ENCODE measurements around the gene KAT5.
A peak's percentile ranks its signal among the peaks of the same experiment; 100 is the strongest.
"Not testable (repeated sequence)": the region's sequence is repeated elsewhere in the genome, so short reads cannot be mapped to it uniquely, and the experiment has no call there.

Gene KAT5

DNA sequence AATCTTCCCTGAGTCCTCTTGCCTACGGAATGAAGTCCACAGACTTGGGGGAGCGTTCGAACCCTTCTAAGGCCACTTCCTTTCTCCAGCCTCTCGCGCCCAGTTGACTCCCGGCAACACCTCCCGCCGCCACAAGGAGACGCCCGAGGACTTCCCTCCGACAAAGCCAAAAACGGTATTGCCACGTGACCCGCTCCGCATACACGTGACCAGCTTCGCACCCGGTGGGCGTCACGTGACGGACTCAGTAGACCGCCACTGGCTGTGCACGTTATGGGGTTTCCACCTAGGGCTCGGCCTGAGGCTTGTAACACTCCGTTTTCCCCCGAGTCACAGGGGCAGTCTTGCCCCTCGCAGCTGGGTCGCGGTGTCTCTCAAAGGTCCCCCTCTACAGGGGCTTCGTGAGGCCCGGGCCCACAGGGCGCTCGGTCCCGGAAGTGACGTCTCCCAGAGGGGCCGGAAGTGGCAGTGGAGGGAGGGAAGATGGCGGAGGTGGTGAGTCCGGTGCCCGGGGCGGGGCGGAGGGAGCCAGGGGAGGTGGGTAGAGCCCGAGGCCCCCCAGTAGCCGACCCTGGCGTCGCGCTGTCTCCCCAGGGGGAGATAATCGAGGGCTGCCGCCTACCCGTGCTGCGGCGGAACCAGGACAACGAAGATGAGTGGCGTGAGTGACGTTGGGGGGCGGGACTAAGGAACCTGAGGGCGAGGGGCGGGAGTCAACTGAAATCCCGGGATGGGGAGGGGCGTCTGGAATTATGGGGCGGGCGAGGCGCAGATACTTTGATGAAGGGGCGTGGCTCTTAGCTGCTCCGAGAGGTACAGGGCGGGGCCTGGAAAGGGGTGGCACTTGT, at the start of gene KAT5:
KAT5 (plus strand) TSS at position 468 of the 848 bp plus-strand sequence; CDS start at position 484, 16 bp downstream.
- Histone ChIP-seq H3K36me3 (ENCODE audit: insufficient read depth, low read length) (peaks cover 5% of the 10 kb centered on the region; the same call in 1 of the 2 replicates), H3K9ac (ENCODE audit: low read depth, low read length) (peak within 1 kb of the TSS; percentile 85), H3K4me1 (ENCODE audit: insufficient read depth, low read length) (no peaks in the 10 kb centered on the region; the same call in 1 of the 2 replicates), H3K9me3 (ENCODE audit: control insufficient read depth, insufficient read depth, low read length) (no peaks in the 10 kb centered on the region)

DNA sequence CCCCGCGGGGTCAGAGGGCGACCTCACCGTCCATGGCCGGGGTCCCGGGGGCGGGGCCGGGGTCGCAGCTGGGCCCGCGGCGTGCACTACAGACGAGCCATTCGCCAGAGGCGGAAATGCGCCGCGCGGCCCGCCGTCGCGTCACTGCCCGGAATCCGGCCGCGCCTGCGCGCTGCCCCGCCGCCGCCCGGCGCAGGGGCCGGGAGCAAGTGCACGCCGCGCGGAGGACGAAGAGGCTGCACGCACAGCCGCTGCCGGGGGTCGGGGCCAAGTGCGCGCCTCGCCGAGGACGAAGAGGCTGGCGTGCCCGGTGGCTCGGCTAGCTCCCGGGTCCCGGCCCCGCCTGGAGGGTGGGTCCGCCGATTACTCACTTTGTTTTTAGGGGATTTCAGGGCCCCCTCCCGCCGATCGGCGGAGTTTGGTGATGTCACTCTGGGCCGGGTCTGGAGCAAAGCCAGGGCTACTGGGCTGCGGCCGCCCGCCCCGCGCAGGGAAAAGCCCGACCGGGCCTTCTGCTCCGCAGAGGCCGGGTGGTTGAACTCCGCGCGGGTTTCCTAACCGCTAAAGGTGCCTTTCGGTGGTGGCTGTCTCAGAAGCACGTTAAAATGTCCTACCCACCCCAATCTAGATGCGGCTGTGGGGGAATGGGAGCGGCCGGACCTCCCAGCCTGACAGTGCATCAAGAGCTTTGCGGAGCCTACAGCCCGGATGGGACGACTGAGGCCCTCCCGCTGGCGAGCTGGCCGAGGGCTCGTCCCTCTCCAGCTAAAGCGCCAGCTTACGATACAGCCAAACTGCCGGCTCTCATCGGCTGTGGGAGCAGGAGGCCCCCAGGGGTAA, 49.0 kb upstream of the KAT5 start, which contains the start of gene RELA:
RELA (minus strand) TSS at position 118 of the 840 bp plus-strand sequence; CDS start at position 34, 84 bp downstream.
- no peaks in the 10 kb centered on the region for H3K9me3 ChIP-seq (ENCODE audit: control insufficient read depth, insufficient read depth, low read length)
- H3K9ac ChIP-seq (ENCODE audit: low read depth, low read length): peak within 1 kb of the TSS; percentile 88
- H3K36me3 ChIP-seq (ENCODE audit: insufficient read depth, low read length): peaks cover 16% of the 10 kb centered on the region
- no peaks in the 10 kb centered on the region for H3K4me1 ChIP-seq (ENCODE audit: insufficient read depth, low read length)

DNA sequence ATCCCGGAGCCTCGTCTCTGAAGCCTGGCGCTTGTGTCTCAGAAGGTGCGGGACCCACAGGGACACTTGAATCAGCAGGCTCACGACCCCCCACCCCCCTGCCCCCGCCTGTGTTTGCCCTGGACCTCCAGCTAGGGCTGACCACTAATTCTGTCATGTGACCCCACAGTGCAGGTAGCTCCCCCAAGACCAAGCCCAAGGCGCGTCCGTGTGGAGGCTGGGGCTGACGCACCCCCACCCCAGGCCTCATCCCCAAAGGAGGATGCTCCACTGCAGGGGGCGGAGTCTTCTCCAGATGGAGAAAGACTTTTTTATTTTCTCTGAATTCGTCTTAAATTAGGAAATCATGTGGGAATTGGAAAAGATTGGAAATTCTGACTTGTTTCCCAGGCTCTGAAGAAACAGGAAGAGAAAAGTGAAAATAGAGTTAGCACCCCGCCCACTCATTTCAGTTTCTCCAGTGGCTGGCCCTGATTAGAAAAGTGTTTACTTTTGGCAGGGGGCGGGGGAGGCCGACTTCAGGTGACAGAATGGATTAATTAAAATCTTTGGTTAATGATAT, 48.3 kb upstream of the KAT5 start:
- Histone ChIP-seq H3K36me3 (ENCODE audit: insufficient read depth, low read length) (peaks cover 9% of the 10 kb centered on the region), H3K4me1 (ENCODE audit: insufficient read depth, low read length) (no peaks in the 10 kb centered on the region), H3K9me3 (ENCODE audit: control insufficient read depth, insufficient read depth, low read length) (no peaks in the 10 kb centered on the region), H3K9ac (ENCODE audit: low read depth, low read length) (peak overlapping the region; percentile 88)

DNA sequence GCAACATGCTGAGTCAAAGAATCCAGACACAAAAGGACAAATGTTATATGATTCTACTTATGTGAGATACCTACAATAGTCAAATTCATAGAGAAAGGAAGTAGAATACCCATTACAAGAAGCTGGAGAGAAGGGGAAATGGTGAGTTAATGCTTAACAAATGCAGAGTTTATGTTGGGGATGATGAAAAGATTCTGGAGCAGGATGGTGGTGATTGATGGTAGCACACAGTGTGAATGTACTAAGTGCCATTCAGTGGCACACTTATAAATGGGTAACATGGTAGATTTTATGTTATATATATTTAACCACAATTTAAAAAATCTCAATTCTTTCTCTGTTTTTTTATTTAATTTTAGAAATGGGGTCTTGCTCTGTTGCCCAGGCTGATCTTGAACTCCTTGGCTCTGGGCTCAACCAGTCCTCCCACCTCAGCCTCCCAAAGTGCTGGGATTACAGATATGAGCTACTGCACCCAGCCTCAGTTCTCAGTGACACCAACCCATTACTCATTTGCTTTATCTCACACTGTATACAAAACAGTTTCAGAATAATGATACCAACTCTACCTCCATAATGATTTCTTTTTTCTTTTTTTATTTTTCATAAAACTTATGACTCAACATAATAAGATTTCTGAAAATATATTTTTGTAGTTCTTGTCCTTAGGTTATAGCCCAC, 39.7 kb upstream of the KAT5 start:
- Histone ChIP-seq H3K36me3 (ENCODE audit: insufficient read depth, low read length) (no peaks in the 10 kb centered on the region), H3K9me3 (ENCODE audit: control insufficient read depth, insufficient read depth, low read length) (no peaks in the 10 kb centered on the region), H3K9ac (ENCODE audit: low read depth, low read length) (no peak overlapping the region), H3K4me1 (ENCODE audit: insufficient read depth, low read length) (no peaks in the 10 kb centered on the region)

DNA sequence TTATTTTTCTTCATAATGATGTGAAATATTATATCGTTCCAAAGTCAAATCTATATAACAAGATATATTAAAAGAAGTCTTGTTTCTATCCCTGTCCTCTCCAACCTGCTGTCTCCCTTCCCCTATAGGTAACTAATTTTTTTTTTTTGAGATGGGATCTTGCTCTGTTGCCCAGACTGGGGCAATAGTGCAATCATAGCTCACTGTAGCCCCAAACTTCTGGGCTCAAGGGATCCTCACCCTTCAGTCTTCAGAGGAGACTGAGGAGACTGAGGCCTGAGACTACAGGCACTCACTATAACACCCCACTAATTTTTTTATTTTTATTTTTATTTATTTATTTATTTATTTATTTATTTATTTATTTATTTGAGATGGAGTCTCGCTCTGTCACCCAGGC, 39.1 kb upstream of the KAT5 start:
- no peaks in the 10 kb centered on the region for H3K9me3 ChIP-seq (ENCODE audit: control insufficient read depth, insufficient read depth, low read length)
- no peaks in the 10 kb centered on the region for H3K4me1 ChIP-seq (ENCODE audit: insufficient read depth, low read length)
- H3K36me3 ChIP-seq (ENCODE audit: insufficient read depth, low read length): no peaks in the 10 kb centered on the region
- H3K9ac ChIP-seq (ENCODE audit: low read depth, low read length): no peak overlapping the region

DNA sequence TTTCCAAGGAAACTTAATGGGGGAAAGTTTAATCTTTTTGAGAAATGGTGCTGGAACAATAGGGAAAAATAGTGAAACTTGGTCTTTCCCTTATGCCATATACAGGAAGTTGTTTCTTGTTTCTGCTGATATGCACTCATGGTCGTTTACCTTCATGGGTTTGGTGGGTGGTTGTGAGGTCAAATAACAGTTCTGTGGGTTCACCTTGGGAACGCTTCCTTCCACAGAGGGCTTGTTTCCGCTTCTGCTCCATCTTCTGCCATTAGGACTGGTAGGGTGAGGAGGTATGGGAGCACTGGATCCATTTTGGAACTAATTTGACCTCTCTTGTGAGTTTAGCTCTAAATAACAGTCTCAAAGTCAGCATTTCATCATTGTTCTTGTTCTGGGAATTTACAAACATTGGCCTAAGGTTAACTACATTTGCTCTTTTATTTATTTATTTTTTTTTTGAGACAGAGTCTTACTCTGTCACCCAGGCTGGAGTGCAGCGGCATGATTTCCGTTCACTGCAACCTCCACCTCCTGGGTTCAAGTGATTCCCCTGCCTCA, 31.8 kb upstream of the KAT5 start:
- Histone ChIP-seq H3K9me3 (ENCODE audit: control insufficient read depth, insufficient read depth, low read length) (no peaks in the 10 kb centered on the region), H3K36me3 (ENCODE audit: insufficient read depth, low read length) (no peaks in the 10 kb centered on the region), H3K9ac (ENCODE audit: low read depth, low read length) (no peak overlapping the region), H3K4me1 (ENCODE audit: insufficient read depth, low read length) (no peaks in the 10 kb centered on the region)

DNA sequence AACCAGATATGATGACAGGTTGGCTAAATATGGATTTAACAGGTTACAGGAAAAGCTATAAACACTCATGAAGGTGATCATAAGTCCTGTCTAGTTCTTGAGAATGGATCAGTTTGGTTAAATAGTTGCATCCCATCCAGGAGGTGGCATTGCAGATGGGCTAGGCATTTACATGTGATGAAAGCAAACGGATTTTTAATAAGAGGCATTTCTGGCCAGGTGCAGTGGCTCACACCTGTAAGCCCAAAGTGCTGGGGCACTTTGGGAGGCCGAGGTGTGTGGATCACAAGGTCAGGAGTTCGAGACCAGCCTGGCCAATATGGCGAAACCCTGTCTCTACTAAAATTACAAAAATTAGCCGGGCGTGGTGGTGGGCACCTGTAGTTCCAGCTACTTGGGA, 28.6 kb upstream of the KAT5 start:
- H3K9me3 ChIP-seq (ENCODE audit: control insufficient read depth, insufficient read depth, low read length); H3K9ac ChIP-seq (ENCODE audit: low read depth, low read length); H3K36me3 ChIP-seq (ENCODE audit: insufficient read depth, low read length); H3K4me1 ChIP-seq (ENCODE audit: insufficient read depth, low read length): not testable (repeated sequence)

DNA sequence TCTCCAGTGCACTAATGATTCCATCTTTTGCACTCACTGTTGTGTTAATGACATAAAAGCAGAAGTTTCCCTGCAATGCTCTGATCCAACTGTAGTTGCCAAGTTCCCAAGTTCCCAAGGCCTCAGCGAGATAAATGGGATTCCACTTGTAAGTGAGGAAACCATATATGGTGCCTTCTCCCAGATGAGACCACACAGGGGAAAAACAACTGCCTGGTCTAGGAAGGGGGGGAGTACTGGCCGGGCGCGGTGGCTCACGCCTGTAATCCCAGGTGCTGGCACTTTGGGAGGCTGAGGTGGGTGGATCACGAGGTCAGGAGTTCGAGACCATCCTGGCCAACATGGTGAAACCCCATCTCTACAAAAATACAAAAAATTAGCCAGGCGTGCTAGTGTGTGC, 26.1 kb upstream of the KAT5 start:
- no peaks in the 10 kb centered on the region for H3K4me1 ChIP-seq (ENCODE audit: insufficient read depth, low read length)
- no peaks in the 10 kb centered on the region for H3K9me3 ChIP-seq (ENCODE audit: control insufficient read depth, insufficient read depth, low read length)
- no peaks in the 10 kb centered on the region for H3K36me3 ChIP-seq (ENCODE audit: insufficient read depth, low read length)
- H3K9ac ChIP-seq (ENCODE audit: low read depth, low read length): no peak overlapping the region

DNA sequence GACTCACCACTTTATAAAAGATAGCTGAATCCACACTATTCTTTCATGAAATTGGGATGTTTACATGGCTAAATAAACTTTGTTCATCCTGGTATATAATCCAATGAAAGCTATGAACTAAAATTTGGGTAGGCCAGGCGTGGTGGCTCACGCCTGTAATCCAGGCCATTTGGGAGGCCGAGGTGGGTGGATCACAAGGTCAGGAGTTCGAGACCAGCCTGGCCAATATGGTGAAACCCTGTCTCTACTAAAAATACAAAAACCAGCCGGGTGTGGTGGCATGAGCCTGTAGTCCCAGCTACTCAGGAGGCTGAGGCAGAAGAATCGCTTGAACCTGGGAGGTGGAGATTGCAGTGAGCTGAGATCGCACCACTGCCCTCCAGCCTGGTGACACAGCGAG, 20.2 kb upstream of the KAT5 start:
- H3K36me3 ChIP-seq (ENCODE audit: insufficient read depth, low read length); H3K4me1 ChIP-seq (ENCODE audit: insufficient read depth, low read length); H3K9me3 ChIP-seq (ENCODE audit: control insufficient read depth, insufficient read depth, low read length); H3K9ac ChIP-seq (ENCODE audit: low read depth, low read length): not testable (repeated sequence)

DNA sequence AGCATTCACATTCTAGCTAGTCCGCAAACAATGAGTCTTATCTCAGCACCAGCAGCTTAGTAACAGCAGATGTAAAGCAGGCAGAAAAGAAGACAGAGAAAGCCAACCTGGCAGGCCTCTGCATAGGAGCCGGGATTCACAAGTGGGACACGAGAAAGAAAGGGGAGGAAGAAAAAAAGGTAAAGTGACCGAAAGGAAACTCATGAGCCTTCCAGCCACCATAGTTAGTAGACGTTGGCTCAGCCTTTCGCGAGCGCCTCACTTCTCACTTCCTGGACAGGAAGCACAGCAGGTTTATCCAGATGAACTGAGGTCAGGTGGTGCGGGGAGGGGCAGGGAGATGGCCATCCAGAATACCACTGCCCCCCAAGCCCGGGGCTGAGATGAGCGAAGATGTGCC, 19.7 kb upstream of the KAT5 start:
- H3K4me1 ChIP-seq (ENCODE audit: insufficient read depth, low read length): no peaks in the 10 kb centered on the region
- no peaks in the 10 kb centered on the region for H3K36me3 ChIP-seq (ENCODE audit: insufficient read depth, low read length)
- H3K9ac ChIP-seq (ENCODE audit: low read depth, low read length): no peak overlapping the region
- H3K9me3 ChIP-seq (ENCODE audit: control insufficient read depth, insufficient read depth, low read length): no peaks in the 10 kb centered on the region

DNA sequence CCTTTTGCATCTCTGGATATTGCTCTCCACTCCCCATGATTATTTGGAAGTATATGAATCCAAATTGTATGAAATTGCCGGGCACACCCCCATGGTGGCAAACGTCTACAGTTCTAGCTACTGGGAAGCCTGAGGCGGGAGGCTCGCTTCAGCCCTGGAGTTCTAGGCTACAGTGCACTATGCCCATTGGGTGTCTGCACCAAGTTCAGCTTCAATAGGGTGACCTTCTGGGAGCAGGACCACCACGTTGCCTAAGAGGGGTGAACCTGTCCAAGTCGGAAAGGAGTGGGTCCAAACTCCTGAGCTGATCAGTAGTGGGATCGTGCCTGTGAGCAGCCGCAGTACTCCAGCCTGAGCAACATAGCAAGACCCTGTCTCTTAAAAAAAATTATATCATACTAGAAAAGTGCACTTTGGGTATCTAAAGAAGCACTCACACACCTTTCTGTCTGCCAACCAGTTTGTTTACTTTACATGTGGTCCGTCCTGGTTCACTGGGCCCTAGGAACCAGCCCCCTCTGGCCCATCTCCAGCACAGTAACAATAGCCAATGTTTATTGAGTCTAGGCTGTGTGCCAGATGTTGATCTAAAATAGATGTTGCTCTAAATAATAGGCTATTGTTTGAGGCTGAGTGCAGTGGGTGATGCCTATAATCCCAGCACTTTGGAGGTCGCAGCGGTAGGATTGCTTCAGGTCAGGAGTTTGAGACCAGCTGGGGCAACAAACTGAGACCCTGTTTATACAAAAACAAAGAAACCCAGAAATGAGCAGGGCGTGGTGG, 16.4 kb upstream of the KAT5 start:
- no peaks in the 10 kb centered on the region for H3K4me1 ChIP-seq (ENCODE audit: insufficient read depth, low read length)
- H3K36me3 ChIP-seq (ENCODE audit: insufficient read depth, low read length): no peaks in the 10 kb centered on the region
- H3K9me3 ChIP-seq (ENCODE audit: control insufficient read depth, insufficient read depth, low read length): no peaks in the 10 kb centered on the region

DNA sequence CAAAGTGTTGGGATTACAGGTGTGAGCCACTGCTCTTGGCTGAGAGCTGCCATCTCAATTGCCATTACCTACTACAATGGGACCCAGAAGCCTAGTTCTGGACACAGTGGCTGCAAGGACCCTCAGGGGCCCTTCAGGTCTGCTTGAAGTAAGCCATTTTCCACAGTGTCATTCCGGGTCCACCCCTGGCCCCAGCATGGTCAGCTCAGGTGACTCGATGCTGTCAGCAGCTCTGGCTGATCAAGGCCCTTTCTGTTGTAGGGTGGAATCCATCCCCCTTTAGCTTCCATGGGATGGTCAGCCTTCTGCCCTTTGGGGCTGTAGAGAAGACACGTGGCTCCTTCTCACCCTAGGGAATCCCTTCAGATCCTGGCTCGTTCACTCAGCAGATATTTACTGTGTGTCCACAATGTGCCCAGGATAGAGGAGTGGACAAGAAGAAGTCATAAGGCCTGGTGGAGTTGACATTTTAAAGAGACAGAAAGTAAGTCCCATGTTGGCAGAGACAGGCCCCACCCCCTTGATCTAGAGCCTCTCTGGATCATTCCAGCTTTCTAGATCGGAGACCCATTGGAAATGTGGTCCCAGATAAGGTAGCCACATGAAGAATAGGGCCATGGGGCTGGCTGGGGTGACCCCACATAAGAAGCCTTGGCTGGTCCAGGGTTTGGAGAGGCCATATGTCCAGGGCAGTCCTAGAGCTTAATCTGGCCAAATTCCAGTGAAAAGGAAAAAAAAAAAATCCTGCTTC, 15.1 kb upstream of the KAT5 start:
- Histone ChIP-seq H3K9me3 (ENCODE audit: control insufficient read depth, insufficient read depth, low read length) (no peaks in the 10 kb centered on the region), H3K36me3 (ENCODE audit: insufficient read depth, low read length) (no peaks in the 10 kb centered on the region), H3K9ac (ENCODE audit: low read depth, low read length) (no peak overlapping the region), H3K4me1 (ENCODE audit: insufficient read depth, low read length) (no peaks in the 10 kb centered on the region)

More for the DNA sequence above, 16.4 kb upstream of the KAT5 start:
- H3K9ac ChIP-seq (ENCODE audit: low read depth, low read length): no peak overlapping the region

DNA sequence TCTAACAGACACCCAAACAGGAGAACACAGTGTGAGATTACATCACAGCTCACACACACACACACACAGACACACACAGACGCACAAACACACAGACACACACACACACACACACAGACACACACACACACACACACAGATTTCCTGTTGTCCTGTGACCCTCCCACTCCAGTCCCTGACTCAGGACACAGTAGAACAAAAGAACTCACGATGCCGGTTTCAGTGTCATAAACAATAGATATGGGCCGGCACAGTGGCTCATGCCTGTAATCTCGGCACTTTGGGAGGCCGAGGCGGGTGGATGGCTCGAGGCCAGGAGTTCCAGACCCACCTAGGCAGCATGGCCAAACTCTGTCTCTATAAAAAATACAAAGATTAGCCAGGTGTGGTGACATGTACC, 13.8 kb upstream of the KAT5 start:
- Histone ChIP-seq H3K9me3 (ENCODE audit: control insufficient read depth, insufficient read depth, low read length) (no peaks in the 10 kb centered on the region), H3K36me3 (ENCODE audit: insufficient read depth, low read length) (no peaks in the 10 kb centered on the region), H3K9ac (ENCODE audit: low read depth, low read length) (no peak overlapping the region), H3K4me1 (ENCODE audit: insufficient read depth, low read length) (no peaks in the 10 kb centered on the region)
